Endothelial cell of umbilical vein (primary cell): ENCODE data around the gene LRRN4CL.

Experiments used
- CTCF ChIP-seq, 2 donors: IDR thresholded peaks; 1 replicate in 1 of 2; 2 replicates in 1 of 2; pipeline ENCODE4 v1.5.1; 2011; ENCODE audit warnings: low read length in 2 of 2, mild to moderate bottlenecking in 2 of 2, moderate library complexity in 2 of 2, control low read depth in 1 of 2, inconsistent platforms in 1 of 2, low read depth in 1 of 2; ENCODE audit not compliant: insufficient read depth in 1 of 2; ENCODE audit errors: extremely low read depth in 1 of 2
- EZH2 ChIP-seq: IDR thresholded peaks from 2 replicates; pipeline ENCODE4 v1.6.1; 2012; ENCODE audit warnings: borderline replicate concordance, low read depth, mild to moderate bottlenecking, moderate library complexity, low read length, inconsistent platforms; ENCODE audit not compliant: severe bottlenecking
- FOS ChIP-seq: IDR thresholded peaks from 2 replicates; pipeline ENCODE4 v1.6.1; 2011; ENCODE audit warnings: mild to moderate bottlenecking, low read length, moderate library complexity, borderline replicate concordance; ENCODE audit not compliant: insufficient read depth
- GATA2 ChIP-seq: IDR thresholded peaks from 2 replicates; pipeline ENCODE4 v1.7.0; 2011; ENCODE audit warnings: low read depth, mild to moderate bottlenecking, moderate library complexity, mixed read lengths, low read length; ENCODE audit not compliant: insufficient read length, insufficient read depth
- JUN ChIP-seq: IDR thresholded peaks from 2 replicates; pipeline ENCODE4 v1.6.1; 2011; ENCODE audit warnings: borderline replicate concordance, low read depth; ENCODE audit not compliant: insufficient read length, insufficient read depth
- MAX ChIP-seq: IDR thresholded peaks from 2 replicates; pipeline ENCODE4 v1.6.1; 2011; ENCODE audit not compliant: insufficient read depth, insufficient read length
- MYC ChIP-seq: IDR thresholded peaks from one replicate; pipeline ENCODE4 v1.6.1; 2011; ENCODE audit warnings: mild to moderate bottlenecking, low read depth, low read length
- POLR2A ChIP-seq: IDR thresholded peaks from 2 replicates; pipeline ENCODE4 v1.6.1; 2012; ENCODE audit warnings: low read depth, mild to moderate bottlenecking, control low read depth, low read length
- POLR2AphosphoS5 ChIP-seq: IDR thresholded peaks from 2 replicates; pipeline ENCODE4 v1.6.1; 2012; ENCODE audit warnings: low read depth, mild to moderate bottlenecking, control low read depth, low read length, moderate library complexity; ENCODE audit not compliant: insufficient read depth

GRCh38 chr11:62726915-62727164, 37.5 kb upstream of the LRRN4CL start:
- TF ChIP-seq CTCF (IDR thresholded peaks at IDR 0.05; ENCODE audit: extremely low read depth in 1 of 2, insufficient read depth in 1 of 2, low read depth in 1 of 2, low read length in 2 of 2) (no peak), POLR2A (no peak), POLR2AphosphoS5 (no peak), MYC (no peak), EZH2 (no peak), MAX (no peak), GATA2 (no peak), JUN (no peak), FOS (no peak)
